NCI-H2171 (cell line): ENCODE results near the gene ARPC5.

ENCODE experiments used
- DNase-seq: peaks from one replicate; lab custom pipeline; 2025; lab: John Stamatoyannopoulos, UW

ARPC5 gene

GRCh38 chr1:183611021-183611420 is 24.6 kb downstream of the ARPC5 start:
- DNase-seq: no peak

- DNase-seq: no peak
These were observed 25.7 kb downstream of the ARPC5 start for GRCh38 chr1:183609759-183610452.

GRCh38 chr1:183609313-183609712 is 26.3 kb downstream of the ARPC5 start:
- no peak for DNase-seq

GRCh38 chr1:183607322-183607980 is 28.1 kb downstream of the ARPC5 start:
- no peak for DNase-seq

GRCh38 chr1:183605904-183606303 is 29.7 kb downstream of the ARPC5 start:
- no peak for DNase-seq

- DNase-seq: no peak
These were observed 30.8 kb downstream of the ARPC5 start for GRCh38 chr1:183604815-183605214.

GRCh38 chr1:183604038-183604808 is 31.4 kb downstream of the ARPC5 start:
- DNase-seq: no peak

- no peak for DNase-seq
These were observed 33.1 kb downstream of the ARPC5 start for GRCh38 chr1:183602510-183602909.

- no peak for DNase-seq
These were observed 34.9 kb downstream of the ARPC5 start for GRCh38 chr1:183600634-183601033.

GRCh38 chr1:183600136-183600535 is 35.4 kb downstream of the ARPC5 start:
- no peak for DNase-seq

- no peak for DNase-seq
These were observed 37.2 kb downstream of the ARPC5 start for GRCh38 chr1:183598386-183598785.

GRCh38 chr1:183597656-183598347 is 37.8 kb downstream of the ARPC5 start:
- DNase-seq: no peak

- DNase-seq: no peak
These were observed 39.1 kb downstream of the ARPC5 start for GRCh38 chr1:183596500-183596899.

- DNase-seq: no peak
These were observed 40.0 kb downstream of the ARPC5 start for GRCh38 chr1:183595537-183595936.

- DNase-seq: no peak
These were observed 42.2 kb downstream of the ARPC5 start for GRCh38 chr1:183593356-183593755.

GRCh38 chr1:183592733-183593132 is 42.9 kb downstream of the ARPC5 start:
- DNase-seq: no peak

- no peak for DNase-seq
These were observed 45.1 kb downstream of the ARPC5 start, which contains the start of gene NCF2 for GRCh38 chr1:183590244-183591191. TSS of gene NCF2 (minus strand) at chr1:183590459. CDS start at chr1:183590329, 130 bp downstream.

GRCh38 chr1:183589874-183590243 is 45.7 kb downstream of the ARPC5 start:
- no peak for DNase-seq

GRCh38 chr1:183589384-183589783 is 46.2 kb downstream of the ARPC5 start:
- DNase-seq: no peak

- no peak for DNase-seq
These were observed 46.8 kb downstream of the ARPC5 start for GRCh38 chr1:183588827-183589226.

- no peak for DNase-seq
These were observed 48.7 kb downstream of the ARPC5 start for GRCh38 chr1:183586926-183587325.
